EL (cell line): ENCODE data around the gene LCNL1.

Source experiments
- DNase-seq: peaks from one replicate; pipeline ENCODE4 v3.0.0-alpha.2; 2016

The LCNL1 gene

GRCh38 chr9:136977223-136977622 lies 5.6 kb upstream of the LCNL1 start, which contains the start of gene PTGDS:
TSS of gene PTGDS (plus strand) at chr9:136977504. CDS start at chr9:136977579, 75 bp downstream.
- no peak for DNase-seq

DNA sequence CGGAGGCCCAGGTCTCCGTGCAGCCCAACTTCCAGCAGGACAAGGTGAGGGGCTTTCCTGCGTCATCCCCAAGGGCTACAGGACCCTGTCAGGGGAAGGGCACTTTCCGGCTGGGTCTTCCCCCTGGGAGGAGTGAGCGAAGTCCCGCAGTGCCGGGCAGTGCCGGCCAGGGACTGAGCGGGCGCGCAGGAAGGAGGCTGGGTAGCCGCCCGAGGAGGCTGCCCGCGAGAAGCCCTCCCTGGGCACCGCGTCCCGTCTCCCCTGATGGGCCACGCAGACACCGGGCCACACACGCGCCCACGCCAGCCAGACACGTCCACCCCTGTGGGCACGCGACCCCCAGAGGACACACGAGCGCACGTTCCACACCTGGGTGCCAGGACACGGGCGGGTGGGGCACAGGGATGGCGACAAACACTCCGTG lies 5.1 kb upstream of the LCNL1 start:
- DNase-seq, result no peak

GRCh38 chr9:136978073-136978864 lies 4.5 kb upstream of the LCNL1 start:
- DNase-seq, result peak; percentile 51

GRCh38 chr9:136978865-136979544 lies 3.8 kb upstream of the LCNL1 start:
- DNase-seq, result no peak

GRCh38 chr9:136979769-136980587 lies 2.8 kb upstream of the LCNL1 start:
- no peak for DNase-seq

DNA sequence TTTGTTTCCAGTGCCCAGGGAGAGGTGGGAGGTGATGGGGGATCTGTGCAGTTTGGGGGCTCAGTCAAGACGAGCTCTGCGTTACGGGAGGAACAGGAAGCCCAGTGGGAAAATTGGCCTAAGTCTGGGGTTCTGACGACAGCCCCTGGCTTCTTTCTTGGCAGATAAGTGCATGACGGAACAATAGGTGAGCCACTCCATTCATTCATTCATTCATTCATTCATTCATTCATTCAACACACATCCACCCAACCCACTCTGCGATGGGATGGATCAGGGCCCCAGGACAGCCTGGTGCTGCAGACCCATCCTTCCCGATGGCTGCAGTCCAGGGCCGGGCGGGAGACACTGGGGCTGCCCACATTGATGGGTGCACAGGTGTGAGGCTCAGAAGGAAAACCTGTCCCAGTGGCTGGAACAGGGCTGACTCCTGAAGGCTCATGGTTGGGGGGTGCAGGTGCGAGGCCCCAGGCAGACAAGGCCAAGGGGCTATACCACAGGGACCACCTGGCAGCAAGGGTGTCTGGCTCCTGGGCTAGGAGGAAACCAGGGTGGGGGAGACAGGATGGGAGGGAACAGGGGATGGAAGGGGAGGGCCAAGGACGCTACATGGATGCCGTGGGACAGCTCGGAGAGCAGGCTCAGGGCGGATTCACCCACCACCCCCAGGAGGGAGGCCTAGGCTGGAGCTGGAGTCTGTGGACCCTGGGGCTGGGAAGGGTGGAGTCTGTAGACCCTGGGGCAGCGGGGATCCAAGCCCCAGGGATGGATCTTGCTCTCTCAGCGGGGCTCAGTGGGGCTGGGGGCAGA lies 1.9 kb upstream of the LCNL1 start:
- no peak for DNase-seq

GRCh38 chr9:136981588-136982231 lies 1.1 kb upstream of the LCNL1 start:
- DNase-seq, result no peak

DNA sequence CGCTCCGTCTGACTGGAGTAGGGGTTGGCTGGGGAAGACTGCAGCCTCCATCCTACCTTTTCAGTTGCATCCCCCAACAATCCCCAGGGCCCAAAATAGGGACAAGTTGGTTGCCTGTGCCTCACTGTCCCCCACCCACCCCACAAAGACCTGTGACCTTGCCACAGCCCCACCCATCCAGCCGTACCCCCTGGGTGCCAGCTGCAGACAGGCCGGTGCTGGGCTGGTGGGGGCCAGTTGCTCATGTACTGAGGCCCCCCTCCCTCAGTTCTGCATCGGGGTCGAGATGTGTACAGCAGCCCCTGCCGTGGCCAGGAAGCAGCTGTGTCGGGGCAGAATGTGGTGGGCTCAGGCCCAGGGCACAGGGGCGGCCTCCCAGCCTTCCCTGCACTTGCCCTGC lies 374 bp downstream of the LCNL1 start:
- no peak for DNase-seq

DNA sequence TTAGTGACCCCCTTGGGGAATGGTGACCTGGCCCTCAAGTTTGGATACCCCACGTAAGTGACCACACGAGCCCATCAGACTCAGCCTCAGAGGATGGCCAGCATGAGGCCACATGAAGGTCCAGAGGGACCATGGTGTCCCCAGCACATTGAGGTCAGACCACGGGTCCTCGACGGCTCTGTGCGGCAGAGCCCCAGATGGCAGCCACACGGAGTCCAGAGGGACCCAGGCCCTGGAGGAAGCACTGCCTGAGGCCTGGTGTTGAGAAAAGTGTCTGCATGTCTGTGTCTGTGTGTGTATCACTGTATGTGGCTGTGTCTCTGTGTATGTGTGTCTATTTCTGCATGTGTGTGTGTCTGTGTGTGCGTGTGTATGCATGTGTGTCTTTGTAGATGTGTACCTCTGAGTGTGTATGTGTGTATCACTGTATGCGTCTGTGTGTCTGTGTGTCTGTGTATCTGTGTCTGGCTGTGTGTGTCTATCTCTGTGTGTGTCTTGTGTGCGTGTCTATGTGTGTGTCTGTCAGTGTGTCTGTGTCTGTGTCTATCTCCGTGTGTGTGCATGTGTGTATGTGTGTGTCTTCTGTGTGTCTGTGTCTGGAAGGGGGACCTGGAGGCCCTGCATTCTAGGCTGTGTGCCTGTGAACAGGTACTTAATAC lies 992 bp downstream of the LCNL1 start:
- DNase-seq, result no peak

DNA sequence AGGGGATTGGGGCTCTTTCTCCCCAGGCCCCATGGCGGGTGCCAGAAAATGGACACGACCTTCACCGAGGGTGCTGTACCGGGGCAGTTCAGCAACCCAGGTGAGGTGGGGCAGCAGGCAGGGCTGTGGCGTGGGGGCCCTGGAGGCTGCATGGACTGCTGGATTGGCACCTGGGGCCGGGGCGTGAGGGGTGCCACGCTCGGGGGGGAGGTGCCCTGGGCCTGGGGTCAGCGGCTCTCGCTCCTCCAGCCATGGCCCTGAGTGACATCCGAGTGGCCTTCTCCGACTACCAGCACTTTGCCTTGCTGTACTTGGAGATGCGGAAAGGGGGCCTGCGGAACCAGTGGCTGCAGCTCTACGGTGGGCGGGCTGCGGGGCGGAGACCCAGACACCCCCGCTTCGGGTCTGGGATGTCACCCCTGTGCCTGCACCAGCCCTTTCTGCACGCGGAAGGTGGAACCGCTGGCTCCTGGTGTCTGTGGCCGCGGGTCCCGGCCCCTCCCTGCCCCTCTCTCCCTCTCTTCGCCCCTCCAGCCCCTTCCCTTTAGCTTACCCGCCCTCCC lies 1.8 kb downstream of the LCNL1 start:
- no peak for DNase-seq

- no peak for DNase-seq
Measured at GRCh38 chr9:136985027-136985602, 2.3 kb downstream of the LCNL1 start.

DNA sequence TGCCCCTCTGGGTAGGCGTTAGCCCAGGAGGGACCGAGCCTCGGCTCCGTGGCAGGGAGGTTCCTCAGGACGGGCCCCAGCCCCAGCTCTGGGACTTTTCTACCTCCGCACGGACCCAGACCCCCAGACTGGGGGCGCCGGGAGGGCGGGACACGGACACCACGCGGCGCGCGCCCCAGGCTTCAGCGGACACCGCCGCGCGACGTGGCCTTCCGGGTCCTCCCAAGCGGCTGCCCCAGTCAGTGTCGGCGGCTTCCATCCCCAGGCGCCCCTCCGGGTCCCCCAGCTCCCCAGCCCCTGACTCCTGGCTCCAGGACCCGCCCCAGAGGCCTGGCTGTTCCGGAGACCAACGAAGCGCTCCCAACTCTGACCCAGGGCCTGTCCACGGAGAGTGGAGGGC lies 3.1 kb downstream of the LCNL1 start:
- DNase-seq, result no peak

GRCh38 chr9:136988872-136989271 lies 6.1 kb downstream of the LCNL1 start:
- DNase-seq, result no peak

DNA sequence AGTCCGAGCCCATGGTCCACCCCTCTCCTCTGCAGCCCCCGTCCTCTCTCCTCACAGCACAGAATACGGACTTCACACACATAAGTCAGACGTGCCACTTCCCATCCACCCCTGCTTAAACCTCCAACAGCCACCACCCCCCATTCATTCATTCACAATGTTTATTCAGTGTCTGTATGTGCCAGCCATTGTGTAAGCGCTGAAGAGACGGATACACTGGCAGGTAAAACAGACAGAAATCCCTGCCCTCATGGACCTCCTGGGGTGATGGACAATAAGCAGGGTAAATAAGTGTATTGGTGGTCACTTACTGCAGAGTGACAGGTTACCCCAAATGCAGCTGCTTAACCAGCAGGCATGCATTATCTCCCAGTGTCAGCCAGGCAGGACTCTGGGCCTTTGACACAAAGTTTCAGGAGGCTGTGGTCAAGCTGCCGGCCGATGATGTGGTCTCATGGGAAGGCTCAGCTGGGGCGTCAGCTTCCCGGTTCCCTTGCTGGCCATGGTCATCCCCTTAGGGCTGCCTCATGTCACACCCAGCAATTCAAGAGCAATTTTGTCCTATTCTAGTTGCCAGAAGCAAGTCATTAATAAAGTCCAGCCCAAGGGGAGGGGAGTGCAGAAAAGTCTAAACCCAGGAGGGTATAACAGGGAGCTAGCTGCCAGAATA lies 7.6 kb downstream of the LCNL1 start:
- no peak for DNase-seq

DNA sequence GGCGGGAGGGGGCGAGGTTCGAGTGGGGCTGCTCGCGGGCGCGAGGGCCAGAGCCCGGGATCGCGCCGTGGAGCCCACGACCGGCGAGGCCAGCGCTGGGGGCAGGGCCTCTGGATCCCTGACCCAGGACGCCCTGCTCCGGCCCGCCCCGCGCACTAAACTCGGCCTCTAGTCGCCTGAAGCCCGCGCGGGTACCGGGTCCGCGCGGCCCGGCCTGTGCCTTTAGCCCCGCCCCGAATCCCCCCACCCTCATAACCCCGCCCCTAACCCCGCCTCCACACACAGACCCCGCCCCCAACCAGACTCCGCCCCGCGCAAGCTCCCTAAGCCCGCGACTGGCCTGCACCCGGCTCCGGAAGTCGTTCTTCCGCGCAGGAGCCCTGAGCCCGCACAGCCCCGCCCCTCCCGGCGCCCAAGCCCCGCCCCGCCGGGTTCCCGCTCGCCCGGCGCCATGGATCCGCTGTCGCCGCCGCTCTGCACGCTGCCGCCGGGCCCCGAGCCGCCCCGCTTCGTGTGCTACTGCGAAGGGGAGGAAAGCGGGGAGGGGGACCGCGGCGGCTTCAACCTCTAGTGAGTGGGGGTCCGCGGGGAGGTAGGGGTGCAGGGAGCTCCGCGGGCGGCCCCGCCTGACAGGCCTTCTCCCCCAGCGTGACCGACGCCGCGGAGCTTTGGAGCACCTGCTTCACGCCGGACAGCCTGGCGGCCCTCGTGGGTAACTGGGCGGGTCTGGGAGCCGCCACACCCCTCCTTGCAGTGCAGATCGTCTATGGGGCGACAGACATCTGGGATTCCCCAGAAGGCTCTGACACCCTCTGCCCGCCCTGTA lies 9.4 kb downstream of the LCNL1 start, which contains the start of gene PAXX:
TSS of gene PAXX (plus strand) at position 430 of the 826 bp plus-strand sequence. CDS start at position 452, 22 bp downstream.
- peak; percentile 89 for DNase-seq

GRCh38 chr9:136992819-136993369 lies 10.1 kb downstream of the LCNL1 start:
- DNase-seq, result no peak

GRCh38 chr9:136994180-136994887 lies 11.5 kb downstream of the LCNL1 start:
- DNase-seq, result no peak

DNA sequence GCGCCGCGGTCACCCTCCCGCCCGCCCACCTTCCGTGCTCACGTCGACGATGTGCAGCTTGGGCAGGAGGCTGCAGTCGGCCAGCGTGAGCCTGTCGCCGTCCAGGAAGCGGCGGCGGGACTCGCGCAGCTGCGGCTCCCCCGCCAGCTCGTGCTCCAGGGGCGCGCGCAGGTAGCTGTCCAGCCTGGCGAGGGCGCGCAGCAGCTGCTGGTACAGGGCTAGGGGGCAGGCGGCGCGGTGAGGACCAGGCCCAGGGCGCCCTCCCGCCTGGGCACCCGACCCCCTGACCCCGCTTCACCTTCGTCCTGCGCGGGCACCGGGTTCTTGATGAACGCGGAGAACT lies 12.1 kb downstream of the LCNL1 start:
- no peak for DNase-seq
